Measurements from ENCODE around the gene NCS1. TPM values are rescaled to one million over a fixed set of nuclear protein-coding genes. Genes with fewer than 3 reads are reported as not detected.

NCS1 gene
- polyA plus RNA-seq, 1 donor, result 73.8 TPM

DNA sequence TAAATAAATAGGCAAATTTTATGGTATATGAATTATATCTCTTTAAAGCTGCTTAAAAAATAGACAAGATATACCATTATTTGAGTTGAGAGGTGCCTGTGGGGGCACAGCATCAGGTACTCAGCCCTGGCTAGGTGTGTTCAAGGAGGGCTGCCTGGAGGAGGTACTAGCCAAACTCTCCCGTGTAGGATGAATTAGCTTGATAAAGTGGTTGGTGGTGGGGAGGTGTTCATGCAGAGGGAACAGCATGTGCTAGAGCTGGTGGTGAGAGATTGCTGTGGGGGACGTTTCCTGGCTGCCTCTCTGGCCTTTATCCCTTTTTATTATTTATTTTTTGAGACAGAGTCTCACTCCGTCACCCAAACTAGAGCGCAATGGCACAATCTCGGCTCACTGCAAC lies 23.2 kb upstream of the NCS1 start:
- no peak for DNase-seq

DNA sequence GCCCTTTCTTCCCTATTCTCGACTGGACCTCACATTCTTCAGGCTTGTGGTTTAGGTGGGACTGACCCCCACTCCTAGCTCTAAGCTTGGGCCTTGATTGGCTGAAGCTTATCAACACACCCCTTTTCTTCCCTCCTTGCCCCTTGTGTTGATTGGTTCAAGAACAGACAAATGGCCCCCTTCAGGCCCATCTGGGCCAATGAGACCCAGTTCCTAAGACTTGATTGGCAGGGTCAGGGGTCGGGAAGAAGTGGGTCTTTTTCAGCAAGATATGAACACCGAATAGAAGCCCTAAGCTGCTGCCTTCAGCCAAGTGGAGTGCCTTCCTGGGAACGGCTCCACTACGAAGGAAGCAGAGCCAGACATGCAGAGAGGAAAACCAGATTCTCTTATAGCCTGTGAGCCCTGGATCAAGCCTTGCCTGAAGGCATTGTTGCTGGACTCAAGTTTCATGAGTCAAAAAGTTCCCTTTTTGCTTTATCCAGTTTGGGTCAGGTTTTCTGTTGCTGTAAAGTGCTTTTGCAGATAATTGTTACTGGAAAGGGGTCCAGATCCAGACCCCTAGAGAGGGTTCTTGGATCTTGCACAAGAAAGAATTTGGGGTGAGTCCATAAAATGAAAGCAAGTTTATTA lies 22.4 kb upstream of the NCS1 start:
- no peak for DNase-seq

DNA sequence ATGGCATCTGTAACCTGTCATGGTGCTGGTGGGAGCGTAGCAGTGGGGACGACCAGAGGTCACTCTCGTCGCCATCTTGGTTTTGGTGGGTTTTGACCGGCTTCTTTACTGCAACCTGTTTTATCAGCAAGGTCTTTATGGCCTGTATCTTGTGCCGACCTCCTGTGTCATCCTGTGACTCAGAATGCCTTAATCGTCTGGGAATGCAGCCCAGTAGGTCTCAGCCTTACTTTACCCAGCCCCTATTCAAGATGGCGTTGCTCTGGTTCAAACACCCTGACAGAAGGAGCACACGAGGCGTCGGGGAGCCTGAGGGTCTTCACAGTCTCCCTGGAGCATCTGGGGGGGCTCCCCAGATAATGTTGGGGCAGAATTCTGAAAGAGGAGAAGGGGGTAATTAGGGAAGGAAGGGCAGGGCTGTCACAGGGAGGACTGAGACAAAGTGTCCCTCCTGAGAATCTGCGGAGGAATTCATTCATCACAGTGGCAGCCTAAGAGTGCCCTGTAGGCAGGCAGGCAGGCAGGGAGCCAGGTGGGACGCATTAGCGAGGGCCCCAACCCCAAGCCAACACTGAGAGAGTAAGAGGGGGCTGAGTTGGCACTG lies 21.3 kb upstream of the NCS1 start:
- no peak for DNase-seq

DNA sequence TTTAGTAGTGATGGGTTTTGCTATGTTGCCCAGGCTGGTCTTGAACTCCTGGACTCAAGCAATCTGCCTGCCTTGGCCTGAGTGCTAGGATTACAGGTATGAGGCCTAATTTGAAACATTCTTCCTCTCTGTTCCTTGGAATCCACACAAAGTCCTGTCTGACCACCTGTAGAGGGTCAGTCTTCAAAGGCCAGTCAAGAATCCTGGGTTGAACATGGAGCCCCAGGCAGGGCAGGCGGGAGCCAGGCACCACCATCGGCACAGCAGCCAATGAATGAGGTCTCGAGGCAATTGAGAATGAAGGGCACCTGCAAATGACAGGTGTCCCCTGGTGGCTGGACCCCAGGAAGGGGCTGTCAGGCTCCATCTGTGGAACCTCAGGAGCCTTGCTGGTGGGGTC lies 17.4 kb upstream of the NCS1 start:
- DNase-seq, result no peak

DNA sequence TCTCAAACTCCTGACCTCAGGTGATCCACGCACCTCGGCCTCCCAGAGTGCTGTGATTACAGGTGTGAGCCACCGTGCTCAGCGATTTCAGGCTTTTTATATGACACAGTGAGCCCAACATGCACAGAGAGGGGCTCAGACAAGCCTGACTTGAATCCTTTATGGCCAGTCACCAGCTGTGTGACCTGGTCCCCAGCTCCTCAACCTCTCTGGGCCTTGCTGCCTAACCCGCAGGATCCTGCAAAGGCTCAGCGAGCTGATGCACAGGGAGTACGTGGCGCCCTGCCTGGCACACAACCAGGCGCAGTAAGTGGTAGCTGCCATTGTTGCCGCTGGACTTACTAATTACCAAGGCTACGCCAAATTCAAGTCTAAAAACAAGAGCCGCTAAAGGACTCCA lies 16.6 kb upstream of the NCS1 start:
- DNase-seq, result no peak

DNA sequence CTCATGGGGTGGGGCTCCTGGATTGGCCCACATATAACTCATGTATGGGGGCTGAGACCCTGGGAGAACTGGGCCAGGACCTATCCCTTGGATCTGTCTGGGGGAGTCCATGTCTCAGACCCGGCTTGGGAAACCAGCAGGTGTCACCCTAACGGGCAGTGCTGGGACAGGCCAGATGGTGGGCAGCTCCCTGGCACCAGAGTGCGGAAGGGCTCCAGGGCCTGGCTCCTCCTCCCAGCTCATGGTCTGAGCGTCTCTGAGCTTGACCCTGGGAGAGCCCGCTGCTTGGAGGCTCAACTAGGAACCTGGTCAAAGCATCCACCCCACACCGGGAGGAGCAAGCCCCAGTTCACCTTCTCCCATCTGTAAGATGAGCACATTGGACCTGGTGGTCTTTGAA lies 15.5 kb upstream of the NCS1 start:
- DNase-seq, result no peak

DNA sequence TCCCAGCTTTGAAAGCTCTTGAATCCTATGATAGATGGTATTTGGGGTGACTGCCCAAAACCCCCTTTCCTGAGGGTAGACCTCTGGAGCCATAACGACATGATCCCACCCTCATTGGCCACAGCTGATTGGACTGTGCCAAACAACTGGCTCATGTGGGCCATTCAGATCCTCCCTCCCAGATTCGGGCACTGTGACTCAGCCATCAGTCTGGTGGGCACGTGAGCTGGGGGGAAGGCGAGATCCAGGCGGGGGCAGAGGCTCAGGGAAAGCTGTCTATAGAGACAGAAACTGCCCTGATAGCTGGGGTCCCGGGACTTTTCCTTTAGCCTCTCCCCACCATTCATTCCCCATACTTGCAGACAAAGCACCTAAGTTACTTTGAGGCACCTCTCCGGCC lies 15.1 kb upstream of the NCS1 start:
- no peak for DNase-seq

DNA sequence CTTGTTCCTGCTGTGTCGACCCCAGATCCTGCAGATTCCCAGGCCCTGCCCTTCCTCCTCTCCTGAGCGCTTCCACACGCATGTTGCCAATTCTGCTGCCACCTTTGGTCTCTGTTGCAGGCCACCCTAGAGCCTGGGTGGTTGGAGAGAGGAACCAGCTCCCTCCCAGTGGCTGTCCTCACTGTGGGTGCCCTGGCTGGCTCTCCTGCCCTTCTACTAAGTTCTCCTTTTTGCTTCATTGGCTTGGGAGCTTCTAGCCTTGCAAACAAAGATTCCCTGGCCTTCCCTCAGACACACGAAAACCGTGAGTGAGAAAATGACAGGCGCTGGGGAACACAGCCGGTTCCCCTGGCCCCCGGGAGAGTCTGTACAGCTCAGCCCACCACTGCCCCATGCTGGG lies 14.2 kb upstream of the NCS1 start:
- no peak for DNase-seq

DNA sequence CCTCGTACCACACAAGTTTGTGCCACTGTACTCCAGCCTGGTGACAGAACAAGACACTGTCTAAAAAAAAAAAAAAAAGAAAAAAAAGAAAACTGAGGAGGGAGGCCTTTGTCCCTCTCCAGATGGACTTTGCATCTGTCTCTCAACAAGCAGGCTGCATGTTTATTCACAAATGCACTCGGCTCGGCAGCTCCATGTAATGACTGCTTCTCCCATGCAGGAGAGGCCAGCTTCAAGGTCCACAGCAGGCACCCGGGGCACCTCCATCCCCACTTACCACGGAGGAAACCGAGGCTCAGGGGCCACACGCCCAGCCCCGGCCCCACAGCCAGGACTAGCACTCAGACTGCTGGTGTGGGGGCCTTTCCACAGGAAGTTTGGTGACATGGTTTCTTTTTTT lies 13.1 kb upstream of the NCS1 start:
- no peak for DNase-seq

DNA sequence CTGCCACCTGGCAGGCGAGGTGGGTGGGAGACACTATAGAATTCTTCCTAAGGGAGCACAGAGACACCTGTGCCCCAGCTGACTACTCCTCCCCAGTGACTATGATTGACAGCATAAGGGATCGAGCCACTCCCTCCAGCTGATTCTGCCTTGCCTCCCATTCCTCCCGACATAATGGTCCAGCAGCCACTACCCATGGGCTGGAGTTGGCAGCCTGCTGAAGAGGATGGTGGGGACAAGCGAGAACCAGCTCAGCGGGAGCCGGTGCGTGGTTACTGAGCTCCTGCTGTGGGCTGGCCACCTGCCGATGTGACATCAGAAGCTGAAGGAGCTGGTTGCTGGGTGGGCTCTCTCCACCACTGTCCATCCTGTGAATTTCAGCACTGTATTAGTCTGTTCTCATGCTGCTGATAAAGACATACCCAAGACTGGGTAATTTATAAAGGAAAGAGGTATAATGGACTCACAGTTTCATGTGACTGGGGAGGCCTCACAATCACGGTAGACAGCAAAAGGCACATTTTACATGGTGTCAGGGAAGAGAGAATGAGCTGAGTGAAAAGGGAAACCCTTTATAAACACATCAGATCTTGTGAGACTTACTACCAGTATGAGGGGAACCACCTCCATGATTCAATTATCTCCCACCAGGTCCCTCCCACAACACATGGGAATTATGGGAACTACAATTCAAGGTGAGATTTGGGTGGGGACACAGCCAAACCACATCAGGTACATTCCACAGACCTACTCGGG lies 12.1 kb upstream of the NCS1 start:
- DNase-seq, result no peak

DNA sequence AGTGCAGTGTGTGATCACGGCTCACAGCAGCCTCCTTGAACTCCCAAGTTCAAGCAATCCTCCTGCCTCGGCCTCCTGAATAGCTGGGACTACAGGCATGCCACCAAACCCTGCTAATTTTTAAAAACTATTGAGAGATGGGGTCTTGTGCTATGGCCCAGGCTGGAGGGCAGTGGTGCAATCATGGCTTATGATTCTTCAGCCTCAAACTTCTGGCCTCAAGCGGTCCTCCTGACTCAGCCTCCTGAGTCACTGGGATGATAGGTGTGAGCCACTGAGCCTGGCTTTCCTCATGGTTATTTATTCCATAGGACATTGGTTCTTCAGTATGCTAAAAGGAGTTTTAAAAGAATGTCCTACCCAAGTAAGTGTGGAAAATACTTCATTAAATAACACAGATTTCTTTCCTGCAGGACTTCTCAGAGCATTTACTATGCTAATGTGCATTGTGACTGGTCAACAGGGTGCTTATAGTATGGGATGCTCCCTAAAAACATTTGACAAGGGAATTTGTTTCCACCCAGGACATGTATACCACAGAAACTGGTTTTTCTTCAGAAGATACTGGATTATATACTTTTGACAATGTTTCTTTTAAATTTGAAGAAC lies 11.2 kb upstream of the NCS1 start:
- no peak for DNase-seq

DNA sequence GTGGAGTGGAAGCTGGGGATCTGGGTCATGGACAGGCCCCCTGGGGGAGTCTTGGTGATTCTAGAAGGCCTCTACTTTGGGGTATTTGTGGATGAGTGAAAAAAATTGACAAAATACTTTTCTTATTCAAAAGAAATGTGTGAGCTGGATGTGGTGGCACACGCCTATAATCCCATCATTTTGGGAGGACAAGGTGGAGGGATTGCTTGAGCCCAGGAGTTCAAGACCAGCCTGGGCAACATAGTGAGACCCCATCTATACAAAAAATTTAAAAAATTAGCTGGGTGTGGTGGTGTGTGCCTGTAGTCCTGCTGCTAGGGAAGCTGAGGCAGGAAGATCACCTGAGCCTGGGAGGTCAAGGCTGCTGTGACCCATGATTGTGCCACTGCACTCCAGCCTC lies 6.6 kb upstream of the NCS1 start:
- no peak for DNase-seq

DNA sequence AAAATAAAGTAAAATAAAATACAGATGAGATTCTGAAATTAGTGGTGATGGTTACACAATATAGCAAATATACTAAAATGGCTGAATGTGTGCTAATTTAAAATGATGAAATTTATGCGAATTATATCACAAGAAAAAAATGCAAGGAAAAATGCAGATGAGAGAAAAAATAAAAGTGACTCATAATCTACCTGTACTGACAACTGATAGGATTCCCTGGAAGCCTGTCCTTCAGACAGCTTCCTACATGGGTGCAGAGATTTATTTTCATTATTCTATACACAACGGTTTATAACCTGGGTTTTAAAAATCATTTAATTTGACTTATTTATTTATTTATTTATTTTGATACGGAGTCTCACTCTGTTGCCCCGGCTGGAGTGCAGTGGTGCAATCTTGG lies 5.8 kb upstream of the NCS1 start:
- no peak for DNase-seq

DNA sequence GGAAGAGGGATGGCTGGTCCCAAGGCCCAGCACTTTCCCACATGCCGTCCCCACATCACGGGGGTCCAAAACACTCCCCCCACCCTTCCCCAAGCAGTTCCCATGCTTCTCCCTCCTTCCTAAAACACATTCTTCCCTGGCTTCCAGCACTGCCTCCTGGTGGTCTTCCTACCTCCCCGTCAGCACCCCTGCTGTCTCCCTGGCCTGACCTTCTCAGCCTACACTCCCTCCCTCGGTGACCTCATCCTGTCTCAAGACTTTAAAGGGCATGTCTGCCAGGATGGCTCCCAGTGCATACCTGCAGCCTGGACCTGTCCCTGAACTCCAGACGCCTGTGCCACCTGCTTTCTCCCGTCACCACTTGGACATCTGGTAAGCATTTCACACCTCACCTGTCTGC lies 4.3 kb upstream of the NCS1 start:
- DNase-seq, result no peak

DNA sequence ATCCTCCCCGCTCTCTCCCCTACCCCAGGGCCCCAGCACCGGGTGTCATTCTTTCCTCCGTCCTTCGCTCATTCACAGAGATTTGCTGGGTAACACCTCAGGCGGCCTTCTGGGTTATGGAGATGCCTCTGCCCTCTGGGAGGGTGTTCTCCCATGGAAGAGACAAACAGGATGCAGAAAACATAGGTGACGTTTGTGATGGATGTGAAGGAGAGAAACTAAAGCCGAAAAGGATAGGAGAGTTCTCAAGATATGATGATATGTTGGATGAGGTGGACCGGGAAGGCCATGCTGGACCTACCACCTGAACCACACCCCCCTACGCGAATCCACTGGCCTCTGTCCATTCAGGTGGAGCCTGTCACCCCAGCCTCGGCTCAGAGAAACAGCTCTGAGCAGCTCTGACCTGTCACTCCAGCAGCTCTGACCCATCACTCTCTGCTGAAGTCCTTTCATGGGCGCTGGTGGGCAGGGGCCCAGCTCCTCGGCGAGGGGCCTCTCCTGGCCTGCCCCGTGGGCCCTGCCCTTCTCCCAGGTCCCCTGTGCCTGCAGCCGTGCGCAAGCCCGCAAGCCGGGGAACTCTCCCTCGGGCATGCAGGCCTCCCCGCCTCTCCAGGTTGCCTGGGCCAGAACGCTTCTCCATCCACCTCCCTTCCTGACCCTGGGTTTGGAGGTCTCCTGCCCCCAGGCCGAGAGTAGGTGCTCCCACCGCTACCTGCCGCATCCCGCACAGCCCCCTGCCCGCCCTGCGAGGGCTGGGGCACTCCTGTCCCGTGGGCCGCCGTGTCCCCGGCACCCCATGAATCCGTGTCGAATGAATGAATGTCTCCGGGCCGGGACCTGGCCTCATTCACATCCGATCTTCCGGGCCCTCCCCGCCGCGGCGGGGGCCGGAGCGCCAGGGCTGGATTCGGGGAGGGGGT lies 717 bp upstream of the NCS1 start:
- DNase-seq, result no peak

DNA sequence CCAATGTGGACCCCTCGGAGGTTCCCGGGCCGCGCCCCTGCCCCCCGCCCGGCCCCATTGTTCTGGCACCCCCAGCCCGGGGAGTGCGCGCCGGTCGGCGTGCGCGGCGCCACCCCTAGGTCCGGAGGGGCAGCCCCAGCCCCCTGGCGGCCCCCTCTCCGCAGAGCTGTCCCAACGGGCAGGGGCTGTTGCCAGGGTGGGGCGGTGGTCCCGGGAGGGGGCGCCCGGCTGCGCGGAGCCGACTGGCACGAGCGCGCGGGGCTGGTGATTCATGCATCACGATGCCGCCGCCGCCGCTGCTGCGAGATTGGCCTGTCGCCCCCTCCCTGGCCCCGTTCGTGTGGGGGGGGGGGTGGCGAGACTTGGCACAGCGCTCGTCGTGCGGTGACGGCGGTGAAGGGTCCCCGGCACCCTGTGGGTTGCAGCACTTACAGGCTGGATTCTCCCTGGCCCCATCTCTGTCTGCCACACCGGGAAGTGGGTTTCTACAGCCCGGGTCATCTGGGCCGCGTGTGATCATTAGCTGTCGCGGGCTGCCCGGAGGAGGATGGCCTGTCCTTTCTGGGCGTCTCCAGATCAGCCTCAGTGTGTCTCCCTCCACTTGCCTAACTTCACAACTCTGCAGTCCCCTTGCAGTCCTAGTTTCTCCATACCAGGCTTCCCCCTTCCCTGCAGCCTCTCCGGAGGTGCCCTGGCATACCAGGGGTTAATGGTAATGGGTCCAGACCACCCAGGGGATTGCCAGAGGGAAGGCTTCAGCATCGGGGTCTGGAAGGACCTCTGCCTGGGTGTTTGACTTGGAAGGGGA lies 858 bp downstream of the NCS1 start:
- no peak for DNase-seq

DNA sequence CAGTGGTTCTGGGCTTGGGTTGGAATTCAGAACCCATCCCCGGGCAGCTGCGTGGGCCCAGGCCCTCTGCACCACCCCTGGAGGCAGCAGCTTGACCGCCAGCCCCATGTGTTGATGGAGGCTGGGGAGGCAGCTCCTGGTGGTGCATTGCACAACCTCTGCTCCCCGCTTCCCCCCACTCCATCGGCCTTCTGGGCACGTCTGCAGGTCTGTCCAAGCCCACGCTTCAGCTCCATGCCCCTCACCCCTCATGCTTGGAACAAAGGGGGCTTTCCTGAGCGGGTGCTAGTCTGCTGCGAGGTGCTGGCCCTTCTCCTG lies 1.4 kb downstream of the NCS1 start:
- DNase-seq, result no peak

DNA sequence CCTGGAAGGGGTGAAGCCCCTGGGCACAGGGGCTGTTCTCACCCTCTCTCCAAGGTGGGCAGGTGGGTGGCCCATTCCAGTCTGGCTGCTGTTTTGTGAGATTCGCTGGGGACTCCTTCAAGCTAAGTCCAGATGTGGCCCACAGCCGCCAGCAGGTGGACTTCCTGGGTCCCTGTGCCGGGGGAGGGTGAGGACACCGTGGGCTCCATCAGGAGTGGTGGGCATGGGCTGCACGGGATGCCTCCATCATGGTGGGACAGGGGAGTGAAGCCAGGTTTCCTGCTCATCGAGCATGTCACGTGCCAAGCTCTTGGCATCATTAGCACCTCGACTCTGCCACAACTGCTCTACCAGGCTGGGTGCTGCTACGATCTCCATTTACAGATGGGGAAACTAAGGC lies 1.8 kb downstream of the NCS1 start:
- no peak for DNase-seq

DNA sequence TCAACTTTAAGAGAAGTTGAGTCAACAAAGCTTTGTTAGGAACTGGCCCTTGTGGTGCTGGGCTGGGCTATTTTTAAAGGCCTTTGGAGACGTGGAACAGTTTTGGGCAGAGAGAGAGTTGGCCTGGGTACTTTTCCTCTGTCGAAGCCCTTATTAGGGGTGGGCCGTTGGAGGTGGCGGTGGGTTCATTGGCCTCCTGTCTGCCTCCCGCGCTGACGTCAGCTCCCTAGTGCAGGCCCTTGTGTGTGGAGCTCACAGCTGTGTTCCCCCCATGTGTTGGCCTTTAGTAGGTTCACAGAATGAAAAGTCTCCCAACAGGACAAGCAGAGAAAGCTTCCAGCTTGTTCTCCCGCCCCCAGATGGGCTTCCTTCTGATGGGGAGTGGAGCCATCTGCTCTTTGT lies 2.7 kb downstream of the NCS1 start:
- no peak for DNase-seq

DNA sequence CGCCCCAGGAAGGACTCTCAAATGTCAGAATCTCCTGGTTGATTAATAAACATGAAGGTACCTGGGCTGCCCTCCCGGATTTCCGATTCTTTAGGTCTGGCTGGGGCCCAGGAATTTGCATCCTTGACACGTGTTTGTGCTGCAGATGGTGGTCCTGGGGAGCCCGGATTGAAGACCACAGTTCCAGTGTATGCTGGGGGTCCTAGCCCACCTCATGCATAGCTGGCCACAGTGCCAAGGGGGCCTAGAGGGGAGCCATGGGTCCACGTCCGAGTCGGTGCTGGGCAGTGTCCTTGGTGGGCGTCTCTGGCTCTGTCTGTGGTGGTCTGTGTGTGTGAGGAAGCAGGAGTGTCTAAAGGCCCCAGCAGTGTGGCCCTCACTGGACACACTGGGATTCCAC lies 3.2 kb downstream of the NCS1 start:
- no peak for DNase-seq

DNA sequence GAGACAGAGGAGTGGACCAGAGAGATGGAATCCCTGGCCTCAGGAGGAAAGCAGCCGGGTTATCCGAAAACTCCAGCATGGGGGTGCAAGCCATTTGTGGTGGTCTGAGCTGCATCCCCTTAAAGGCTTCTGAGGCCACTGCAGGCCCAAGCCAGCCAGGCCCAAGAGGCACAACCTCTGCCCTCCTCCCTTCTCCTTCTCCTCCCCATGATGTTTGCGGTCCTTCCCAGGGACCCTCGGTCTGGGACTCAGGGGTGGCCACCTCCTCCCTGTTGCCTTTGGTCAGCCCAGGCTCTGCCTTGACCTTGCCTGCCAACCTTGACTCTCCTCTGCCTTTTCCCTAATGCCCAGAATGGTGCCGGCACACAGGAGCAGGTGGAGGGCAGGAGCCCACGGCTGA lies 4.6 kb downstream of the NCS1 start:
- no peak for DNase-seq
